IPS-20b (cell line): Measurements from ENCODE around the gene COL6A2.

Source experiments
- H3K27ac ChIP-seq: one replicate; pipeline ENCODE4 v1.5.1; 2013; ENCODE audit warnings: low read length
- H3K27me3 ChIP-seq: 2 replicates; pipeline ENCODE4 v1.6.1; 2013; ENCODE audit warnings: mild to moderate bottlenecking, low read length, inconsistent platforms; ENCODE audit not compliant: insufficient read depth
- H3K36me3 ChIP-seq: 2 replicates; pipeline ENCODE4 v1.6.1; 2013; ENCODE audit warnings: low read depth, mild to moderate bottlenecking, inconsistent platforms, low read length, moderate library complexity; ENCODE audit not compliant: insufficient read depth
- H3K4me1 ChIP-seq: 2 replicates; pipeline ENCODE4 v1.6.1; 2013; ENCODE audit warnings: mild to moderate bottlenecking, control low read depth, inconsistent platforms, low read length, moderate library complexity; ENCODE audit not compliant: insufficient read depth
- H3K4me3 ChIP-seq: 2 replicates; pipeline ENCODE4 v1.5.1; 2013; ENCODE audit warnings: mild to moderate bottlenecking, low read length, inconsistent platforms
- H3K9ac ChIP-seq: 2 replicates; pipeline ENCODE4 v1.6.1; 2013; ENCODE audit warnings: low read depth, mild to moderate bottlenecking, inconsistent platforms, low read length, moderate library complexity
- H3K9me3 ChIP-seq: 2 replicates; pipeline ENCODE4 v1.6.1; 2013; ENCODE audit warnings: mild to moderate bottlenecking, low read depth, low read length, inconsistent platforms; ENCODE audit not compliant: insufficient read depth

The COL6A2 gene

DNA sequence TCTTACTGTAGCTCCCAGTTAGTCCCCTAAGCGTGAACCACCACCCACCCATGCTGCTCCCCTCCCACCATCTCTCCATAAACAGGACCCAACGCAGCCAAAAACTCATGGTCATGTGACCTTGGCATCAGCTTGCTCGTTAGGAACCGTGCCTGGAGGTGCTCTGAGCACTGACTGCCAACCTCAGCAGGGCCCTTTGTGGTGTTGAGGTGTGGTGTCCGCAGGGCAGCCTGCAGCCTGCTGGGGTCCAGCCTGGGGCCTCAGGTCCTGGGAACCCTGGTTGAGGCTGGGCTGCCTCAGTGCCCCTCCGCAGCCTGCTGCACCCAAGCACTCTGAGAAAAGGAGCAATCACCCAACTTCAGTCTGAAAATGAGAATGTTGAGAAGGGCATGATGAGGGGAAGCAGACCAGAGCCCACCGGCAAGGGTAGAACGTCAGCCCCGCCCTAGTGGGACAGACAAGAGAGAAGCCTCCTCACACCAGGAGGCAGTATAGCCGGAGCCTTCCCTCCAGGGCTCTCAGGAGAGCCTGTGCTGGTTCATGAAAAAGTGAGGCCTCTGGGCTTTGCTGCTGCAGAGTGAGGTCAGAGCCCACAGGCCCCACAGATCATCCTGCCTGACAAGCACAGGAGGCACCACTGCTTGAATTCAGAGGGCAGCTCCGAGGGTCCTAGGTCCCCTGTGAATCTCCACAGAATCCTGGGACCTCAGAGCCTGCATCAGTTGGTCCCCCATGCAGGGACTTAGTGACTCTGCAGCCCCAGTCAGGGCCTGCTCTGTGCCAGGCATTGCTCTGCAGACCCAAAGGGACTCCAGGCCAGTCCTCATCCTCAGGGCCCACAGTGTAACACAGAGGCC is 4.9 kb upstream of the COL6A2 start:
- H3K9ac ChIP-seq, result no peak overlapping the region
- peaks cover 28% of the 10 kb centered on the region for H3K9me3 ChIP-seq
- no peak overlapping the region for H3K27ac ChIP-seq
- H3K4me1 ChIP-seq, result no peaks in the 10 kb centered on the region; the same call in 1 of the 2 replicates
- H3K27me3 ChIP-seq, result peaks cover 14% of the 10 kb centered on the region
- H3K4me3 ChIP-seq, result no peak overlapping the region
- no peaks in the 10 kb centered on the region for H3K36me3 ChIP-seq

DNA sequence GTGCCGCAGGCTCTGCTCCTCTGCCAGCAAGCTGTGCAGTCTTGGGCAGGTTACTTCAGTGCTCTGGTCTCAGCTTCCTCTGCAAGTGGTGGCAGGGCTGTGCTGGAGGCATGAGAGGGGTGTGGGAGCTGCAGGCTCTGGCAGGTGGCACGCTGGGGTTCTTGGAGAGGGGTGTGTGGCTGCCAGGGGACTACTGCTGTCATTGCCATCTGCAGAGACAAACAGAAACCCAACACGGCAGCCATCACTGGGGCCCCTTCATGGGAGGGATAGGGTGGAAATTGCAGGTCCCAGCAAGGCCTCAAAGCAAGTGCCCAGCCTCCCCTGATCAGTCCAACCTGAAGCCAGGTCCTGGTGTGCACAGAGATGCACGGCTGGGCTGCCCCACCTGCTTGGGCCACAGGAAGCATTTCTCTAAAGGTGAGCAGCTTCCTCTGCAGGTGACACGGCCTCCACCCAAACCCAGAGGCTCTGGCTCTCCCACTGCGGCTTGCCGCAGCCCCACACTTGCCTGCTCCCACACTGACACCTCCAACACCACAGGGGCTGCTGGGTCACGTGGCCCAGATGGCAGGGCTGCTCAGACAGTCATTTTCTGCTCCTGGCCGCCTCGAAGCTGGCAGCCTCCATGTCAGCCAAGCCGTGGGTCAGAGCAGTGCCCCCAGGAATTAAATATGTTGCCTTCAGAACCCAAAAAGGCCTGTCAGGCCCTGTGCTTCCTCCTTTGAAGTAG is 4.1 kb upstream of the COL6A2 start:
- Histone ChIP-seq H3K36me3 (no peaks in the 10 kb centered on the region), H3K9me3 (peaks cover 28% of the 10 kb centered on the region)

DNA sequence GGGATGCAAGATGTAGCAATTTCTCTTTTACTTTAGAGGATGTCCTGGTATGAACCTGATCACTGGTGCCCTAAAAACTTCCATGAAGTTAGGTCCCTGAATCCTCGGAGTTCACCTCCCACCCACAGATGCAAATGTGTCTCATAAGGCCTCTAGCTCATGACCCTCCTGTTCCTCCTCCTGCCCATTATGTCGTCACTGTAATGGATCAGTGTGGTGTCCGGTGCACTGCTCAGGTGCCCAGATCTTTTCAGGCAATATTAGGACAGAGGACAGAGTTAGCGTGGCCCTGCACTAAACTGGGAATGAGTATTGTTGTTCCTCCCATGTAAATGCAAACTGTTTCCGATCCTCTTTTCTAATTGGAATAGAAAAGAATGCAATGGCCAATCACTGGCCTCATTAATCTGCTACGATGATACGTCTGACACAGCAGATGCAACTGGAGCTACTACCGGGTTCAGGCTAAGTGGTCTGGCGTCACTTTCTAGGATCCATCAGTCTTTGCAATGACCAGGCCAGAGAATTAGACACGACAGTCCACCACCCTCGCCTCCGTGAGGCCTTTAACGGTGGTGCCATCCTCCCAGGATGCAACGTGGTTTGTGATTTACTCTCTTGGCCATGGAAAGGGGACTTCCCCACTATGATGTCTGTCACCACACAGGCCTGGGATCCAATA is 3.4 kb upstream of the COL6A2 start:
- Histone ChIP-seq H3K36me3 (no peaks in the 10 kb centered on the region), H3K9me3 (peaks cover 28% of the 10 kb centered on the region), H3K4me1 (no peaks in the 10 kb centered on the region; the same call in 1 of the 2 replicates), H3K9ac (no peak overlapping the region), H3K4me3 (no peak overlapping the region), H3K27me3 (peaks cover 25% of the 10 kb centered on the region), H3K27ac (no peak overlapping the region)

More for the DNA sequence above, 4.1 kb upstream of the COL6A2 start:
- H3K4me3 ChIP-seq, result no peak overlapping the region
- no peaks in the 10 kb centered on the region; the same call in 1 of the 2 replicates for H3K4me1 ChIP-seq
- peaks cover 18% of the 10 kb centered on the region for H3K27me3 ChIP-seq
- H3K27ac ChIP-seq, result no peak overlapping the region
- H3K9ac ChIP-seq, result no peak overlapping the region

DNA sequence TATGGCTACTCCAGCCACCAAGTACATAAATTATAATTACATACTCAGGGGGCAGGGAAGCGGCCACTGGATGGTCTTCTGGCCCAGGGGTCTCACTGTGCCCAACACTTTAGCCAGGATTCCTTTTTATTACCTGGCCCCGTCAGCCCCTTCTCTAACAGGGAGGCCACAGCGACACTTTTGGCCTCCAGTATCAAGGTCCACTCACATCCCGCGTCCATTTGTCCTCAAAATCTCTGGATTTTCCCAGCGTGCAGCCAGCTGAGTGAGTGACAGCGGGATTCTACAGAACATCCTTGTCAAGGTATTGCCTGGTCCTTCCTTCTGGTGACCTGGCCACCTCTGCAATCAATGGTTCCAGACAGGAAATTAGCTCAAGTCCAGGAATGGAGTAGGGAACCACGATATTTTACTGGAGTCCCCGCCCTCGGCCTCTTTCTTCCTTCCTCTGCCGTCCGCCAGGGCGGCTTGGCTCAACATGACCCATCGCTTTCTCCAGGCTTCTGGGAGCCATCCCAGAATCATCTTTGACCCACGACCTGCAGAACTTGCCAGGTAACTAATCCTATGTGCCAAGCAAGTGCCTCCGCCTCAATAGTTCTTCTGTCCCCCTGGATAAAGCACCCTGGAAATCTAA is 2.7 kb upstream of the COL6A2 start:
- no peak overlapping the region for H3K4me3 ChIP-seq
- H3K36me3 ChIP-seq, result no peaks in the 10 kb centered on the region
- no peak overlapping the region for H3K27ac ChIP-seq
- peaks cover 31% of the 10 kb centered on the region for H3K27me3 ChIP-seq
- H3K9me3 ChIP-seq, result peaks cover 28% of the 10 kb centered on the region
- H3K9ac ChIP-seq, result no peak overlapping the region
- no peaks in the 10 kb centered on the region; the same call in 1 of the 2 replicates for H3K4me1 ChIP-seq

DNA sequence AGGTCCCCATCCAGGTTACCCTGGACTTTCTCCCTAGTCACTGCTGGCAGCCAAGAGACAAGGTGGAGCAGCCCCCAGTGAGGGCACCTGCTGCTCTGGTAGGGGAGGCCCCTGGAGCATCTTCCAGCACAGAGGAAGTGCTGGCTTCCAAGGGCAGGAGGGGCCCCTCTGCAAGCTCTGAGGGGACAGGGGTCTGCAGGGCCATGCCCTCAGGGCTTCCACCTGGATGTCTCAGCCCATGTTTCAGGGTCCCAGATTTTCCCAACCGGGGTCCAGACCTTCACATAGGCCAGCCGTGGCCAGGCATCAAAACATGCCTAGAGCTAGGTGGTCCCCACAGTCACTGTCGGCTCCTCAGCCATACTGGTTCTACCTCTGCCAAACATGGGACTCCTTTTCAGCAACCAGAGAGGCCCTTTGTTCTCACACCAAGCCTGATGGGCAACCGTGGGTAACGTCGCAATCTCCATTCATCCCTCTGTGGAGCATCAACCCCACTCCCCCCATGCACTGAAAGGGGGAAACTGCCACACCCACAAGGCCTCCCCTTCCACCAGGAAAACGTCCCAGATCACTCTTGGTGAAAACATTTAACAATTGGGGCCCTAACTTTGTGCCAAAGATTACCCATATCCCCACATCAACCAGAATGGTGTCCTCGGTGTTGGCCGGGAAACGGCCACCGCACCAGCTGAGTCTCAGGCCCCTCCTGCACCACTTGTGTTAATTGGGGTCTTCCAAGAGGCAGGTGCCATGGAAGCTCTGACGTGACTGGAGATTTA is 1.9 kb upstream of the COL6A2 start:
- Histone ChIP-seq H3K9ac (no peak overlapping the region), H3K36me3 (no peaks in the 10 kb centered on the region), H3K9me3 (peaks cover 27% of the 10 kb centered on the region), H3K27ac (no peak overlapping the region), H3K27me3 (peaks cover 31% of the 10 kb centered on the region), H3K4me3 (no peak overlapping the region), H3K4me1 (no peaks in the 10 kb centered on the region; the same call in 1 of the 2 replicates)

DNA sequence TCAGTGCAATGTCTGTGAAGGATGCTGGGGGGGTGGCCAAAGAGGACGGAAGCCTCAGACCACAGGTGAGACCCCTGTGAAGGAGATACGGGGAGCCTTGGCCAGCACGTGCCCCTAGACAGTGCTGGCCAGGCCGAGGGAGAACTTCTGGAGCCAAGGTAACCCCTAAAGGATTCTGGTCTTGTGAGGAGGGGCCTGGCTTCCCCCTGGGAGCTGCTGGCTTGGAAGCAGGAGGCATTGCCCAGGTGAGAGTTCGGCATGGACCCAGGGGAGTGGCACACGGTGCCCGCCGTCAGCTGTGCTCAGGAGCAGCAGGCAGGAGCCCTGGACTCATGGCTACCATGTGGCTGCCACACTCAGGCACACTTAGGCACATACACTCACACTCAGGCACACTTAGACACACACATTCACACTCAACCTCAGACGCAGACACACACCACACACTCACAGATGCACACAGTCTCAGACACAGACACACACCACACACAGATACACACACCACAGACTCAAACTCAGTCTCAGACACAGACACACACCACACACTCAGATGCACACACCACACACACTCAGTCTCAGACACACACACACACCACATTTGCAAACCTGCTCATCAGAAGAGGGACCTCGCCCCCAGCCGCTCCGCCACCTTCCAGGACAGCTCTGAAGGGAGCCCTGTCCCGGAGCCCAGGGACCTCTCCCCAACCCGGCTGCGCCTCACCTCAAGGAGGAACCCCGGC is 1.1 kb upstream of the COL6A2 start:
- Histone ChIP-seq H3K9me3 (peaks cover 19% of the 10 kb centered on the region), H3K4me3 (peak overlapping the region; percentile 49; the same call in 1 of the 2 replicates), H3K9ac (no peak overlapping the region), H3K27me3 (peaks cover 31% of the 10 kb centered on the region), H3K27ac (no peak overlapping the region), H3K36me3 (no peaks in the 10 kb centered on the region), H3K4me1 (no peaks in the 10 kb centered on the region; the same call in 1 of the 2 replicates)

DNA sequence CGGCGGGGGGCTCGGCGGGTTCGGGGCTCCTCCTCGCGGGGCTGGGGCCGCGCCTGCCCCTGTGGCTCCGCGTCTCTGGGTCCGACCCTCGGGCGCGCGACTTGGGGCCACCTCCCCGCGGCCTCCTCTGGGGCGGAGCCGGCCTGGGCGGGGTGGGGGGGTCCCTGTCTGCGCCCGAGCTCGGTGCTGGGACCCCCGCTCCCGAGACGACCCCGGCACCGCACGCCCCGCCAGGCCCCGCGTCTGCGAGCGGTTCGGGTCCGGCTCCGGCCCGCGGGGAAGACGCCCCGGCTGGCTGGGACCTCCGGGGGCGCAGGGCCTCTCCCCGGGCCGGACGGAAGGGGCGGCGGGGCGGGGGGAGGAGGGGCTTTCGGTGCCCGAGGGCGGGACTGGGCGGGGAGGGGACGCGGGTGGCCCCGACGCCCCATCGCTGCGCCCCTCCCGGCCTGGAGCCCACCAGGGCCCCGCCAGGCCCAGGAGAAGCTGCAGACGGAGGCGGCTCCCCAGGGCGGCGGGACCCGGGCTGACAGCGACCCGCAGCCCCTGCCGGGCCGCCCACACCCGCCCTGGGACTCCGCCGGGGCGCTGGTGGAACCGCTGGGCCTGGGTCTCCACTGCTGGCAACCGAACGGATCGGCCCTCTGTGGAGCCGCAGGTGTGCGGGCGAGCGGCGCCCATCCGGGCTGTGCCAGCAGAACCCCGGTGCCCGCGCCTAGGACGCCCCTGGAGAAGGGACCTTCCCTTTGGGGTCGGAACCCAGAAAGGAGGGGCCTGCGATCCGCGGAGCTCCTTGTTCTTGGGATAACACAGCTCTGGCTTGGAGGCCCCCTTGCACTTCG is 610 bp downstream of the COL6A2 start:
- H3K9ac ChIP-seq, result no peak overlapping the region
- peaks cover 2% of the 10 kb centered on the region for H3K9me3 ChIP-seq
- peak overlapping the region; percentile 52; the same call in 1 of the 2 replicates for H3K4me3 ChIP-seq
- H3K4me1 ChIP-seq, result no peaks in the 10 kb centered on the region; the same call in 1 of the 2 replicates
- H3K36me3 ChIP-seq, result no peaks in the 10 kb centered on the region
- H3K27me3 ChIP-seq, result peaks cover 31% of the 10 kb centered on the region
- H3K27ac ChIP-seq, result no peak overlapping the region

DNA sequence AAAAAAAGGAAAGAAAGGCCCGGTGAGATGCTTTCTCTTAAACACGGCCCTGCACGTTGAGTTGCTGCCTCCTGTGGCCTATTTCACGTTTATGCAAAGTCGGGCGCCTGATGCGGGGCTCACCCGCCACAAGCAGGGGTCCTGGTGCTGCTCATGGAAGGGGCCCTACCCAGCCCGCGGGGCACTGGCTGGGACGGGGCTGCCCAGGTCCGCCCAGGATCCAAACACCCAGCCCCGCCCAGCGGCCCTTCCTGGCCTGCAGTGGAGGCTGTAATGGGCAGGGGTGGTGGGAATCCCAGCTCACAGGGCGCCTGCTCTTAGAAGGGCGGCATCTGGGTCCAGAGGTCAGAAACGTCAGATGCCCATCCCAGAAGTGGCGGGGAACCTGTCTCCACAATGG is 1.6 kb downstream of the COL6A2 start:
- Histone ChIP-seq H3K4me3 (no peak overlapping the region; the same call in 1 of the 2 replicates), H3K4me1 (no peaks in the 10 kb centered on the region; the same call in 1 of the 2 replicates), H3K27ac (no peak overlapping the region)

DNA sequence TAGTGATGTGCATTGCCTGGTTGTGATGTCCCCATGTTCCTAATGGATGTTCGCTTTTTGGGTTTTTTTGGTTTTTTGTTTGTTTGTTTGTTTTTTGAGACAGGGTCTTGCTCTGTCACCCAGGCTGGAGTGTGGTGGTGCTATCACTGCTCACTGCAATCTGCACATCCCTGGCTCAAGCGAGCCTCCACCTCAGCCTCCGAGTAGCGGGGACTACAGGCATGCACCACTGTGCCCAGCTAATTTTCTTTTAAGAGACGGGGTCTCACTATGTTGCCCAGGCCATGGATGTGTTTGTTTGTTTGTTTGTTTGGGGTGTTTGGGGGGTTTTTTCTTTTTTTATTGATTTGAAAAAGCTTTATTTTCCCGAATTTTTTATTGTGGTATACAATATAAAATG is 2.1 kb downstream of the COL6A2 start:
- H3K27me3 ChIP-seq, result peaks cover 31% of the 10 kb centered on the region
- no peaks in the 10 kb centered on the region; the same call in none of the 2 replicates for H3K9me3 ChIP-seq
- H3K4me3 ChIP-seq, result no peak overlapping the region
- no peak overlapping the region for H3K9ac ChIP-seq
- no peak overlapping the region for H3K27ac ChIP-seq
- no peaks in the 10 kb centered on the region for H3K36me3 ChIP-seq
- no peaks in the 10 kb centered on the region; the same call in 1 of the 2 replicates for H3K4me1 ChIP-seq

More for the DNA sequence above, 1.6 kb downstream of the COL6A2 start:
- Histone ChIP-seq H3K9me3 (no peaks in the 10 kb centered on the region; the same call in none of the 2 replicates), H3K9ac (no peak overlapping the region), H3K27me3 (peaks cover 31% of the 10 kb centered on the region), H3K36me3 (no peaks in the 10 kb centered on the region)
